ENCODE data around the gene IL17RC. TPM values are rescaled to one million over a fixed set of nuclear protein-coding genes. Genes with fewer than 3 reads are reported as not detected.

The IL17RC gene
- total RNA-seq, 4 donors from 2014 or later, result 30.6 to 48.7 (median 37.4) TPM

GRCh38 chr3:9909221-9910013 is 7.5 kb upstream of the IL17RC start:
- H3K4me1 ChIP-seq, result peaks cover 11 to 27% (median 12%) of the 10 kb centered on the region in 3 donors
- no peak for TF ChIP-seq POLR2A (IDR thresholded peaks at IDR 0.05)
- H3K4me3 ChIP-seq, result no peak overlapping the region
- peaks cover 0 to 65% (median 0%) of the 10 kb centered on the region in 3 donors for H3K36me3 ChIP-seq
- no peaks in the 10 kb centered on the region for H3K9me3 ChIP-seq
- WGBS, 2 donors, result 78 to 82% methylated on average over 6 to 7 of the region's 7 CpGs
- H3K27ac ChIP-seq, result no peak overlapping the region
- intact Hi-C loops (cut with DNase I), result no loop called here
- no peak for DNase-seq
- H3K27me3 ChIP-seq, result no peaks in the 10 kb centered on the region

DNA sequence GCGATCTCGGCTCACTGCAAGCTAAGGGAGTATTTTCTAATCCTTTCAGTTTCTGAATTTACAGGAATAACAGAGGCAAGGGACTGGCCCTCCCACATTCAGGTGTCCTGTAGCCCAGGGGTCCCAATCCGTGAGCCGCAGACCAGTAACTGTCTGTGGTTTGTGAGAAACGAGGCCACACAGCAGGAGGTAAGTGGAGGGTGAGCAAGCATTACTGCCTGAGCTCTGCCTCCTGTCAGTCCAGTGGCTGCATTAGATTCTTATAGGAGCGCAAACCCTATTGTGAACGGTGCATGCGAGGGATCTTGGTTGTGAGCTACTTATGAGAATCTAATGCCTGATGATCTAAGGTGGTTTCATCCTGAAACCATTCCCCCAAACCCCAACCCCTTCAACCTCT is 5.0 kb upstream of the IL17RC start:
- H3K4me3 ChIP-seq, result no peak overlapping the region
- H3K27ac ChIP-seq, result no peak overlapping the region
- H3K9me3 ChIP-seq, result no peaks in the 10 kb centered on the region
- intact Hi-C loops (cut with DNase I), result no loop called here
- H3K36me3 ChIP-seq, result peaks cover 0 to 56% (median 0%) of the 10 kb centered on the region in 3 donors
- H3K27me3 ChIP-seq, result no peaks in the 10 kb centered on the region
- DNase-seq, result no peak
- peaks cover 26 to 49% (median 34%) of the 10 kb centered on the region in 3 donors for H3K4me1 ChIP-seq
- TF ChIP-seq, protein P1, sequence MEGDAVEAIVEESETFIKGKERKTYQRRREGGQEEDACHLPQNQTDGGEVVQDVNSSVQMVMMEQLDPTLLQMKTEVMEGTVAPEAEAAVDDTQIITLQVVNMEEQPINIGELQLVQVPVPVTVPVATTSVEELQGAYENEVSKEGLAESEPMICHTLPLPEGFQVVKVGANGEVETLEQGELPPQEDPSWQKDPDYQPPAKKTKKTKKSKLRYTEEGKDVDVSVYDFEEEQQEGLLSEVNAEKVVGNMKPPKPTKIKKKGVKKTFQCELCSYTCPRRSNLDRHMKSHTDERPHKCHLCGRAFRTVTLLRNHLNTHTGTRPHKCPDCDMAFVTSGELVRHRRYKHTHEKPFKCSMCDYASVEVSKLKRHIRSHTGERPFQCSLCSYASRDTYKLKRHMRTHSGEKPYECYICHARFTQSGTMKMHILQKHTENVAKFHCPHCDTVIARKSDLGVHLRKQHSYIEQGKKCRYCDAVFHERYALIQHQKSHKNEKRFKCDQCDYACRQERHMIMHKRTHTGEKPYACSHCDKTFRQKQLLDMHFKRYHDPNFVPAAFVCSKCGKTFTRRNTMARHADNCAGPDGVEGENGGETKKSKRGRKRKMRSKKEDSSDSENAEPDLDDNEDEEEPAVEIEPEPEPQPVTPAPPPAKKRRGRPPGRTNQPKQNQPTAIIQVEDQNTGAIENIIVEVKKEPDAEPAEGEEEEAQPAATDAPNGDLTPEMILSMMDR (IDR thresholded peaks at IDR 0.05), result no peak
- TF ChIP-seq POLR2A (IDR thresholded peaks at IDR 0.05), result no peak
- 68 to 90% methylated on average over 6 to 7 of the region's 8 CpGs for WGBS, 2 donors

DNA sequence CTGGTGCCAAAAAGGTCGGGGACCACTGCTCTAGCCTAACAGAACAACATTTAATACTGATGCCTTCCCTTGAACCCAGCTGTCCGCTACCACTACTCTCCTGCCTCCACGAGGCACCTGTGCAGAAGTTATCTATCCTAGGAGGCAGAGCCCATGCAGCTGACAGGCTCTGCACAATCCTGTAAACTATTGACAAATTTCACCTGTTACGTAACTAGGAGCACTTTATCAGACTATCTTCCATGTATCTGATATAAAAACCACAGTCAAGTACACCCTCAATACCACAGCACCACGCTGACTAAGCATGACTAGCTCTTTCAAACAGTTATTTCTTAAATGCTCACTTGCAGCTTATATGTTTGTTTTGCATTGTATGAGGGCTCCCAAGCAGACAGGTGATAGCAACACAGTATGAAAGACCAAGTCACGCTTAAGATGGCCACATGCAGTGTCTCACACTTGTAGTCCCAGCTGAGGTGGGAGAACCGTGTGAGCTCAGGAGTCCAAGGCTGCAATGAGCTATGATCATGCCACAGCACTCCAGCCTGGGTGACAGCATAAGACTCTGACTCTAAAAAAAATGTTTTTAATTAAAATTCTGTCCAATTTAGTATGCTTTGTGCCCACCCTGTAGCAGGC is 4.5 kb upstream of the IL17RC start:
- no peak for TF ChIP-seq POLR2A (IDR thresholded peaks at IDR 0.05)
- TF ChIP-seq, protein P1 (IDR thresholded peaks at IDR 0.05), result no peak
- peaks cover 29 to 54% (median 37%) of the 10 kb centered on the region in 3 donors for H3K4me1 ChIP-seq
- no peak for DNase-seq
- peaks cover 0 to 50% (median 0%) of the 10 kb centered on the region in 3 donors for H3K36me3 ChIP-seq
- H3K27me3 ChIP-seq, result no peaks in the 10 kb centered on the region
- intact Hi-C loops (cut with DNase I), result no loop called here
- no peak overlapping the region for H3K4me3 ChIP-seq
- WGBS, 2 donors, result 62 to 76% methylated on average over 7 of the region's 7 CpGs
- H3K9me3 ChIP-seq, result no peaks in the 10 kb centered on the region
- no peak overlapping the region for H3K27ac ChIP-seq

DNA sequence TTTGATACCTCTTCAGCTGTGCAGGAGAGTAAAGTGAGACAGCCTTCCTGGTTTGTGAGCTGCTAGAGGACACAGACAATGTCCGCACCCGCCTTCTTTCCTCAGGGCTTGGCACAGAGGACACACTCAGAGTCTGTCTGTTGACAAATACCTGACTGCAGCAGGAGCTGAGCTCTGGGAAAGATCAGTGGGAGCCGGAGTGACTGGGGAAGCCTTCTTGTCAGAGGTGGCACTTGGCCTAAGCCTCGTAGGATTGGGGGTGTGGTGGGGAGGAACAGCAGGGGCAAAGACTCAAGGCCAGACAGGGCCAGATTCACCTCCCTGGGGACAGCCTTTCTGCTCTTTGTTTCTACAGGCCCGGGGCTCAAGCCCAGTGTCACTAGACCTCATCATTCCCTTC is 3.3 kb upstream of the IL17RC start:
- Histone ChIP-seq H3K27ac (peak overlapping the region; percentile 15 to 94 (median 81)), H3K9me3 (no peaks in the 10 kb centered on the region), H3K4me1 (peaks cover 41 to 66% (median 47%) of the 10 kb centered on the region in 3 donors), H3K4me3 (no peak overlapping the region), H3K36me3 (peaks cover 0 to 42% (median 0%) of the 10 kb centered on the region in 3 donors), H3K27me3 (no peaks in the 10 kb centered on the region)
- TF ChIP-seq POLR2A (IDR thresholded peaks at IDR 0.05), result no peak
- TF ChIP-seq, protein P1 (IDR thresholded peaks at IDR 0.05), result no peak
- WGBS, 2 donors, result 42 to 44% methylated on average over 4 to 5 of the region's 5 CpGs
- no peak for DNase-seq
- intact Hi-C loops (cut with DNase I), result no loop called here

GRCh38 chr3:9914011-9914410 is 2.9 kb upstream of the IL17RC start:
- intact Hi-C loops (cut with DNase I), result no loop called here
- 17 to 69% methylated on average over 1 of the region's 1 CpG for WGBS, 2 donors
- no peaks in the 10 kb centered on the region for H3K27me3 ChIP-seq
- H3K9me3 ChIP-seq, result no peaks in the 10 kb centered on the region
- H3K36me3 ChIP-seq, result peaks cover 0 to 38% (median 0%) of the 10 kb centered on the region in 3 donors
- peaks cover 42 to 70% (median 47%) of the 10 kb centered on the region in 3 donors for H3K4me1 ChIP-seq
- no peak overlapping the region for H3K4me3 ChIP-seq
- H3K27ac ChIP-seq, result peak overlapping the region; percentile 86 to 97 (median 94)
- no peak for DNase-seq
- TF ChIP-seq, protein P1 (IDR thresholded peaks at IDR 0.05), result no peak
- no peak for TF ChIP-seq POLR2A (IDR thresholded peaks at IDR 0.05)

All from esophagus squamous epithelium (tissue), 5 donors.